GM10266 (cell line): ENCODE results near the gene ASB10.
A peak's percentile ranks its signal among the peaks of the same experiment; 100 is the strongest.

ENCODE experiments used
- DNase-seq: peaks from one replicate; pipeline ENCODE4 v3.0.0; 2012; ENCODE audit errors: extremely low spot score
- CTCF ChIP-seq: IDR thresholded peaks from 2 replicates; pipeline ENCODE4 v1.5.1; 2012; ENCODE audit warnings: mild to moderate bottlenecking, low read depth; ENCODE audit not compliant: control insufficient read depth, insufficient read depth; ENCODE audit errors: missing control alignments

ASB10 gene

DNA sequence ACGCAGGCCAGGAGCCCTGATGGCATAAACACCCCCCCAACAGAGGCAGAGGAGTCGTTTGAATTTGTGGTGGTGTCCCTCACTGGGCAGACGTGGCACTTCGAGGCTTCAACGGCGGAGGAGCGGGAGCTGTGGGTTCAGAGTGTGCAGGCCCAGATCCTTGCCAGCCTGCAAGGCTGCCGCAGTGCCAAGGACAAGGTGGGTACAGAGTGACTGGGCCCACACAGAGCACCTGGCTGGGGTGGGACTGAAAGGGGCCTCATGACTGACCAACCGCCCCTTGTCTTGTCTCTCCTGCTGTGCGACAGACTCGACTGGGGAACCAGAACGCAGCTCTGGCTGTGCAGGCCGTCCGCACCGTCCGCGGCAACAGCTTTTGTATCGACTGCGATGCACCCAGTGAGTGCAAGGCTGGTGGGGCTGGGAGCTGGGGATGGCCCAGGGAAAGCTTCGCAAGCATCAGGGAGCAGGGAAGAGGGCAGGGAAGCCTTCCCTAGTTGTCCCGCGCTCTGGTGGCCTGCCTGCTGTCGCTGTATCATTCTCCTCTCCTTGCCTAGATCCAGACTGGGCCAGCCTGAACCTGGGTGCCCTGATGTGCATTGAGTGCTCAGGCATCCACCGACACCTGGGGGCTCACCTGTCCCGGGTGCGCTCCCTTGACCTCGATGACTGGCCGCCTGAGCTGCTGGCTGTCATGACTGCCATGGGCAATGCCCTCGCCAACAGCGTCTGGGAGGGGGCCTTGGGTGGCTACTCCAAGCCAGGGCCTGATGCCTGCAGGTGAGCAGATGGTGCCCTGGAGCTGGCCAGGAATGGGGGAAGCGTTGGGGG lies 45.0 kb downstream of the ASB10 start:
- no peak for TF ChIP-seq CTCF
- no peak for DNase-seq

- no peak for TF ChIP-seq CTCF
Measured at GRCh38 chr7:151141311-151141854, 45.7 kb downstream of the ASB10 start.

GRCh38 chr7:151140826-151141225 lies 46.2 kb downstream of the ASB10 start:
- no peak for DNase-seq

More at GRCh38 chr7:151141311-151141854, 45.7 kb downstream of the ASB10 start:
- DNase-seq: no peak

DNA sequence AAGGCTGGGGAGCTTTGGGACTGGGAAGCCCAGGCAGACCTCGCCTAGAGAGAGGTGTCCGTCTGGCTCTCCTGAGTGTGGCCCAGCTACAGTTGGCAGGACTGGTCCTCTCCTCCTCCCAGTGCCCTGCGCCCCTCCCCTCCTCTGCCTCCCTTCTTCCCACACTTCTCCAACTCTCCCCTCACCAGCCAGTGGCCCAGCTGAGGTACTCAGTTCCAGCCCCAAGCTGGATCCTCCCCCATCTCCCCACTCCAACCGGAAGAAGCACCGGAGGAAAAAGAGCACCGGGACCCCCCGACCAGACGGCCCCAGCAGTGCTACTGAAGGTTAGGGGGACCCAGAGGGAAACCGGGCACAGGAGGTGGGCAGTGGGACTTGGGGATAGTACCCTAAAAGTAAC lies 47.3 kb downstream of the ASB10 start:
- DNase-seq: no peak
- no peak for TF ChIP-seq CTCF

More at GRCh38 chr7:151140826-151141225, 46.2 kb downstream of the ASB10 start:
- TF ChIP-seq CTCF: no peak

DNA sequence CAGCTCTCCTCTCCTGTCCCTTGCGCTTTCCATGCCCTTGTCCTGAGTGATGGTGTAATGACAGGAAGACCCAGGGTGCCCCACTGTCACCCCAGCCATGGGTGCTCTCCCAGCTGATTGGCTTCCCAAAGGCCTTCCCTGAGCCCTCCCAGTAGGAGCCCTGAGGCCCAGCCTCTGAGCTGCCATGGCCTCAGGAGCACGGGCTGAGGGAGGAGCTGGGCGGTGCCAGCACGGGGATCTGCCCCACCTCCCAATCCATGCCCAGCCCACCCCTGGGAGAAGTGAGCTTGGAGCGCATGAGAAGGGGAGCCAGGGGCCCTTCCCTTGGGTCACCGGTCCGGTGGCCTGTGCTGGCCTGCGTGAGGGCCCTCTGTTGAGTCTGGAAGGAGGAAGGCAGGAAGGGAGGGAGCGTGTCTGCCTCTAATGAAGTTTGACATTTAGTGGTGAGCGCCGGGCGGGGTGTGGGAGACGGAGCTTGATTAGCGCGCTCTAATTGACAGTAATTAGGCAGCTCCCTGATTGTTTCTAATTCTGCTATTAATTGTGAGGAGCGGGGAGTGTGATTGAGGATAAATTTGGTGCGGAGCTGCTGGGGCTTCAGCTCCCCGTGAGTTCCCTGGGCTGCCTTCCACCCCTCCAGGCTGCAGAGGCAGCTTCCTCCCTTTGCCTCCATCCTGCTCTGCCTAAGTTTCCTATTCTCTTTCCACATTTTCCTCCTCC lies 47.8 kb downstream of the ASB10 start:
- no peak for TF ChIP-seq CTCF
- no peak for DNase-seq

DNA sequence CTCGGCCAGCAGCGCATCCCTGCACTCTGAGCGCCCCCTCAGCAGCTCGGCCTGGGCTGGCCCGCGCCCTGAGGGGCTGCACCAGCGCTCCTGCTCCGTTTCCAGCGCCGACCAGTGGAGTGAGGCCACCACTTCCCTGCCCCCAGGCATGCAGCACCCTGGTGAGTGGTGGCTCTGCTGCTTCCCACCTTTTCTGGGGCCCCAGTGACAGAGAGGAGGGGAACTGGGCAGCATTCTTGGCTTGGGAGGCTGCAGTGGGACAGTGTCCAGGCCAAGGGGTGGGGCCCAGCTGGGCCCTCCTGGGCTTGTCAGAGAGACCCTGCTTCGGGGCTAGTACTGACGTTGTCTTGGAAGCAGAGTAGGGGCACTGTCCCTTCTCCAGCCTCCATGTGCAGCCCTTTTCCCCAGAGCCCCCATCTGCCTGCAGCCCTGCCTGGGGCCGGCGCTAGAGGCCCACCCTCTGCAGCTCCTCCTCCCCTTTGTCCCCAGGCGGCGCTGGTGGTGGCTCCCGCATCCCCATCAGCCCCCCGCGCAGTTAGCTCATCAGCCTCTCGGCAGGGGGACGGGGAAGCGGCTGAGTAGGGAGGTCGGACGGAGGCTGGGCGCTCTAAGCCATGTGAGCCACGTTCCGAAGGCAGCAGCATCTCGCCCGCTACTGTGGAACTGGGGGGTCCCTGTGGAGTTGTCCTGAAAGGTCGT lies 48.7 kb downstream of the ASB10 start:
- TF ChIP-seq CTCF: no peak
- peak; percentile 32 for DNase-seq
